Measurements from ENCODE around the gene DVL1.

The DVL1 gene

GRCh38 chr1:1313500-1314236 lies 35.5 kb downstream of the DVL1 start:
- H3K4me1 ChIP-seq (ENCODE audit: insufficient read depth, low read length) = peaks cover 14% of the 10 kb centered on the region
- H3K9me3 ChIP-seq (ENCODE audit: control insufficient read depth, insufficient read depth, low read length) = no peaks in the 10 kb centered on the region
- peaks cover 14% of the 10 kb centered on the region; the same call in 1 of the 2 replicates for H3K36me3 ChIP-seq (ENCODE audit: insufficient read depth, low read length)
- H3K9ac ChIP-seq (ENCODE audit: low read depth, low read length) = no peak overlapping the region

- H3K9ac ChIP-seq (ENCODE audit: low read depth, low read length) = no peak overlapping the region
- H3K36me3 ChIP-seq (ENCODE audit: insufficient read depth, low read length) = peaks cover 14% of the 10 kb centered on the region; the same call in 1 of the 2 replicates
- H3K9me3 ChIP-seq (ENCODE audit: control insufficient read depth, insufficient read depth, low read length) = no peaks in the 10 kb centered on the region
- H3K4me1 ChIP-seq (ENCODE audit: insufficient read depth, low read length) = peaks cover 8% of the 10 kb centered on the region
Measured at GRCh38 chr1:1312450-1313314, 36.5 kb downstream of the DVL1 start.

- Histone ChIP-seq H3K4me1 (ENCODE audit: insufficient read depth, low read length) (peaks cover 11% of the 10 kb centered on the region), H3K9me3 (ENCODE audit: control insufficient read depth, insufficient read depth, low read length) (no peaks in the 10 kb centered on the region; the same call in 1 of the 2 replicates), H3K36me3 (ENCODE audit: insufficient read depth, low read length) (peaks cover 10% of the 10 kb centered on the region; the same call in 1 of the 2 replicates), H3K9ac (ENCODE audit: low read depth, low read length) (no peak overlapping the region)
Measured at GRCh38 chr1:1311107-1312104, 37.8 kb downstream of the DVL1 start.

- Histone ChIP-seq H3K9me3 (ENCODE audit: control insufficient read depth, insufficient read depth, low read length) (no peaks in the 10 kb centered on the region; the same call in 1 of the 2 replicates), H3K4me1 (ENCODE audit: insufficient read depth, low read length) (peaks cover 16% of the 10 kb centered on the region; the same call in 1 of the 2 replicates), H3K9ac (ENCODE audit: low read depth, low read length) (no peak overlapping the region), H3K36me3 (ENCODE audit: insufficient read depth, low read length) (peaks cover 10% of the 10 kb centered on the region; the same call in 1 of the 2 replicates)
Measured at GRCh38 chr1:1310476-1311053, 38.7 kb downstream of the DVL1 start.

- no peaks in the 10 kb centered on the region; the same call in 1 of the 2 replicates for H3K9me3 ChIP-seq (ENCODE audit: control insufficient read depth, insufficient read depth, low read length)
- peak overlapping the region; percentile 86; the same call in 1 of the 2 replicates for H3K9ac ChIP-seq (ENCODE audit: low read depth, low read length)
- H3K36me3 ChIP-seq (ENCODE audit: insufficient read depth, low read length) = peaks cover 10% of the 10 kb centered on the region; the same call in 1 of the 2 replicates
- H3K4me1 ChIP-seq (ENCODE audit: insufficient read depth, low read length) = peaks cover 16% of the 10 kb centered on the region; the same call in 1 of the 2 replicates
Measured at GRCh38 chr1:1310109-1310385, 39.2 kb downstream of the DVL1 start.

GRCh38 chr1:1309251-1310108 lies 39.7 kb downstream of the DVL1 start:
- peaks cover 10% of the 10 kb centered on the region; the same call in 1 of the 2 replicates for H3K36me3 ChIP-seq (ENCODE audit: insufficient read depth, low read length)
- no peaks in the 10 kb centered on the region; the same call in 1 of the 2 replicates for H3K9me3 ChIP-seq (ENCODE audit: control insufficient read depth, insufficient read depth, low read length)
- peaks cover 17% of the 10 kb centered on the region; the same call in 1 of the 2 replicates for H3K4me1 ChIP-seq (ENCODE audit: insufficient read depth, low read length)
- peak overlapping the region; percentile 86 for H3K9ac ChIP-seq (ENCODE audit: low read depth, low read length)

GRCh38 chr1:1308756-1309250 lies 40.4 kb downstream of the DVL1 start:
- Histone ChIP-seq H3K4me1 (ENCODE audit: insufficient read depth, low read length) (peaks cover 24% of the 10 kb centered on the region; the same call in 1 of the 2 replicates), H3K9ac (ENCODE audit: low read depth, low read length) (peak overlapping the region; percentile 86), H3K9me3 (ENCODE audit: control insufficient read depth, insufficient read depth, low read length) (no peaks in the 10 kb centered on the region; the same call in 1 of the 2 replicates), H3K36me3 (ENCODE audit: insufficient read depth, low read length) (peaks cover 10% of the 10 kb centered on the region; the same call in 1 of the 2 replicates)

- peaks cover 26% of the 10 kb centered on the region; the same call in 1 of the 2 replicates for H3K4me1 ChIP-seq (ENCODE audit: insufficient read depth, low read length)
- peak within 1 kb of the TSS; percentile 89 for H3K9ac ChIP-seq (ENCODE audit: low read depth, low read length)
- H3K9me3 ChIP-seq (ENCODE audit: control insufficient read depth, insufficient read depth, low read length) = no peaks in the 10 kb centered on the region; the same call in 1 of the 2 replicates
- peaks cover 10% of the 10 kb centered on the region; the same call in 1 of the 2 replicates for H3K36me3 ChIP-seq (ENCODE audit: insufficient read depth, low read length)
Measured at GRCh38 chr1:1307923-1308755, 41.1 kb downstream of the DVL1 start, which contains the start of the genes ACAP3 and PUSL1. Gene ACAP3 (minus strand): TSS chr1:1307930. CDS start chr1:1307815, 115 bp downstream. Gene PUSL1 (plus strand): TSS chr1:1308597. CDS start chr1:1308644, 47 bp downstream.

GRCh38 chr1:1307261-1307922 lies 41.8 kb downstream of the DVL1 start:
- Histone ChIP-seq H3K4me1 (ENCODE audit: insufficient read depth, low read length) (peaks cover 29% of the 10 kb centered on the region; the same call in 1 of the 2 replicates), H3K9me3 (ENCODE audit: control insufficient read depth, insufficient read depth, low read length) (no peaks in the 10 kb centered on the region; the same call in 1 of the 2 replicates), H3K36me3 (ENCODE audit: insufficient read depth, low read length) (peaks cover 10% of the 10 kb centered on the region; the same call in 1 of the 2 replicates), H3K9ac (ENCODE audit: low read depth, low read length) (peak overlapping the region; percentile 81)

- Histone ChIP-seq H3K9ac (ENCODE audit: low read depth, low read length) (peak overlapping the region; percentile 81), H3K36me3 (ENCODE audit: insufficient read depth, low read length) (peaks cover 9% of the 10 kb centered on the region; the same call in 1 of the 2 replicates), H3K4me1 (ENCODE audit: insufficient read depth, low read length) (peaks cover 29% of the 10 kb centered on the region; the same call in 1 of the 2 replicates), H3K9me3 (ENCODE audit: control insufficient read depth, insufficient read depth, low read length) (no peaks in the 10 kb centered on the region; the same call in 1 of the 2 replicates)
Measured at GRCh38 chr1:1306661-1307260, 42.5 kb downstream of the DVL1 start.

Measured in ES-I3 (cell line).